Large intestine (tissue), 12 donors: Measurements from ENCODE around the gene LIN54. TPM values are rescaled to one million over a fixed set of nuclear protein-coding genes. Genes with fewer than 3 reads are reported as not detected.
"Not testable (repeated sequence)": the region's sequence is repeated elsewhere in the genome, so short reads cannot be mapped to it uniquely, and the experiment has no call there.

Source experiments
- DNase-seq, 2 donors: peaks; one replicate each; pipeline versions ENCODE4 v3.0.0 to v3.0.0-alpha.2; 2013
- H3K27ac ChIP-seq: one replicate; pipeline ENCODE4 v1.5.1; 2013; ENCODE audit warnings: low read length
- H3K27me3 ChIP-seq: 2 replicates; pipeline ENCODE4 v1.6.1; 2013; ENCODE audit warnings: low read length; ENCODE audit not compliant: control insufficient read depth, insufficient read depth
- H3K36me3 ChIP-seq: 2 replicates; pipeline ENCODE4 v1.6.1; 2013; ENCODE audit warnings: low read length; ENCODE audit not compliant: control insufficient read depth, insufficient read depth
- H3K4me1 ChIP-seq: one replicate; pipeline ENCODE4 v1.6.1; 2013; ENCODE audit warnings: low read length; ENCODE audit not compliant: control insufficient read depth, insufficient read depth
- H3K4me3 ChIP-seq: one replicate; pipeline ENCODE4 v1.5.1; 2013; ENCODE audit warnings: low read length
- H3K9me3 ChIP-seq: one replicate; pipeline ENCODE4 v1.6.1; 2013; ENCODE audit warnings: mild to moderate bottlenecking, low read depth, low read length, moderate library complexity; ENCODE audit not compliant: control insufficient read depth
- WGBS: methylation state at CpG from one replicate; pipeline ENCODE4 v1.1.5; 2013; ENCODE audit warnings: low lambda C conversion rate; ENCODE audit not compliant: insufficient coverage; 5-methylcytosine and 5-hydroxymethylcytosine counted together
- long read RNA-seq, 11 donors: transcript quantifications; one replicate each; lab custom pipeline, GENCODE V29; 2026
- polyA plus RNA-seq: library from polyadenylated mRNA; unstranded; fragments of 120-200 nt; gene quantifications from one replicate; pipeline ENCODE4 v1.2.1, GENCODE V29; 2013

Gene LIN54
- 12.3 TPM for polyA plus RNA-seq
- long read RNA-seq, donor 1 = 0 reads
- long read RNA-seq, donor 2, partial matches to known transcripts = 7 of 7 reads
- long read RNA-seq, donor 2, other reads (novel, unspliced or antisense) = 0 of 7 reads
- long read RNA-seq, donor 3 = 0 reads
- long read RNA-seq, donor 4 = 0 reads
- long read RNA-seq, donor 5, partial matches to known transcripts = 0 of 1 reads
- long read RNA-seq, donor 5, other reads (novel, unspliced or antisense) = 0 of 1 reads
- long read RNA-seq, donor 6 = 0 reads
- long read RNA-seq, donor 7 = 0 reads
- long read RNA-seq, donor 8, full-length matches to known transcripts = 2 of 2 reads
- long read RNA-seq, donor 8, partial matches to known transcripts = 0 of 2 reads
- long read RNA-seq, donor 8, other reads (novel, unspliced or antisense) = 0 of 2 reads
- long read RNA-seq, donor 9 = 0 reads
- long read RNA-seq, donor 10 = 0 reads
- long read RNA-seq, donor 11, full-length matches to known transcripts = 1 of 1 reads
- long read RNA-seq, donor 11, partial matches to known transcripts = 0 of 1 reads
- long read RNA-seq, donor 11, other reads (novel, unspliced or antisense) = 0 of 1 reads

DNA sequence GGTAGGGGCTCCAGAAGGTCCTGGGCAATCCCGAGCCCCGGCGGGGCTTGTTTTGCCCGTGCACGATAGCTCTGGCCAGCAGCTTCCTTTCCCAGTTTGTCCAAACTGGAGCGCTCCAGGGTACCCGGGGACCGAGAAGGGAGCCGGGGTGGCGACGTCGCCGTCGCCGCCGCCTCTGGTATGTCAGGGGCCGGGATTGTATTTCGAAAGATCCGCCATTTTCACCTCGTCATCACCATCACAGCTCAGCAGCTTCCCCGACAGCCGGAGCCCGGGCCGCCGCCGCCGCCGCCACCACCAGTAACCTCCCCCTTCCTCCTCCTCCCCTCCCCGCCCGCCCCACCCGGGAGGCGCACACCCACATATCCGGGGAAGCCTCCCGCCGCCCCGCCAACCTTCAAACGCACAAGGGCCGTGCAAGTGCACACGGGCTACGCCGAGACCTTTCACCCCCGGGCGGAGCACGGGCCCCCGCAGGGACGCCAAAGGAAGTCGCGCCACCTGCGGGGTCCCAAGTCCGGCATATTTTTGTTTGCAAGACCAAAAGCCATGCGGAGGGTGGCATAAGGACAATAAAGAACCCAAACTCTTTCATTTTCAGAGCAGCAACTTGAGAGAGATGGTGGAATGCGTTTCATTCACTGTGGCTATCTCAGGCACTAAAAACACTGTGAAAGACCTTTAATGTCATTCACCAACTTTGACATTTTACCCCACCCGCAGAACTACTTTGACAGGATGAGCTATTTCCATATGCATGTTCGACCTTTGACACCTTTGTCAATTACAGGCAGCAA, at the start of gene LIN54:
Gene LIN54, minus strand, starts transcription at position 302 of the 797 bp plus-strand sequence. CDS start 25,979 bp downstream, outside the sequence.
- WGBS = 0% methylated on average over 1 of the region's 54 CpGs
- H3K4me1 ChIP-seq = peaks cover 9% of the 10 kb centered on the region
- peak; percentile 72 to 89 for DNase-seq
- H3K27me3 ChIP-seq = no peaks in the 10 kb centered on the region
- H3K27ac ChIP-seq = peak within 1 kb of the TSS; percentile 98
- peak within 1 kb of the TSS; percentile 99 for H3K4me3 ChIP-seq
- no peaks in the 10 kb centered on the region for H3K9me3 ChIP-seq
- no peaks in the 10 kb centered on the region for H3K36me3 ChIP-seq

- peaks cover 48% of the 10 kb centered on the region for H3K36me3 ChIP-seq
- no peak for DNase-seq
- no peaks in the 10 kb centered on the region for H3K9me3 ChIP-seq
- no peak overlapping the region for H3K27ac ChIP-seq
- H3K4me1 ChIP-seq = no peaks in the 10 kb centered on the region
- no peak overlapping the region for H3K4me3 ChIP-seq
- H3K27me3 ChIP-seq = no peaks in the 10 kb centered on the region
These were observed 44.3 kb upstream of the LIN54 start for GRCh38 chr4:83054928-83055327.

DNA sequence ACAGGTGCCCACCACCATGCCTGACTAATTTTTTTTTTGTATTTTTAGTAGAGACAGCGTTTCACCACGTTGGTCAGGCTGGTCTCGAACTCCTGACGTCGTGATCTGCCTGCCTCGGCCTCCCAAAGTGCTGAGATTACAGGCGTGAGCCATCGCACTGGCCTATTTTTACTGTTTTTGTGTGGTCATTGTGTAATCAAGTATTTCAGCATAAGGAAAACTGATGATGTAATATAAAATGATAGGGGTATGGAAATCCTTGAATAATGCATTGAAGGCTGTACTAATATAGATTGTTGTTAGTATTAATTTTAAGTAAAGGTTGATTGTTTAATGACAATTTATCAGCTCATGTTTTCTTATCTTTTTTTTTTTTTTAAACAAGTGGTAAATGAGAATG, 38.2 kb upstream of the LIN54 start:
- WGBS = no CpG with 5 or more reads among the region's 8 CpGs
- not testable (repeated sequence) for H3K4me3 ChIP-seq, H3K27ac ChIP-seq, DNase-seq, H3K4me1 ChIP-seq, H3K27me3 ChIP-seq, H3K9me3 ChIP-seq
- H3K36me3 ChIP-seq = peaks cover 48% of the 10 kb centered on the region

DNA sequence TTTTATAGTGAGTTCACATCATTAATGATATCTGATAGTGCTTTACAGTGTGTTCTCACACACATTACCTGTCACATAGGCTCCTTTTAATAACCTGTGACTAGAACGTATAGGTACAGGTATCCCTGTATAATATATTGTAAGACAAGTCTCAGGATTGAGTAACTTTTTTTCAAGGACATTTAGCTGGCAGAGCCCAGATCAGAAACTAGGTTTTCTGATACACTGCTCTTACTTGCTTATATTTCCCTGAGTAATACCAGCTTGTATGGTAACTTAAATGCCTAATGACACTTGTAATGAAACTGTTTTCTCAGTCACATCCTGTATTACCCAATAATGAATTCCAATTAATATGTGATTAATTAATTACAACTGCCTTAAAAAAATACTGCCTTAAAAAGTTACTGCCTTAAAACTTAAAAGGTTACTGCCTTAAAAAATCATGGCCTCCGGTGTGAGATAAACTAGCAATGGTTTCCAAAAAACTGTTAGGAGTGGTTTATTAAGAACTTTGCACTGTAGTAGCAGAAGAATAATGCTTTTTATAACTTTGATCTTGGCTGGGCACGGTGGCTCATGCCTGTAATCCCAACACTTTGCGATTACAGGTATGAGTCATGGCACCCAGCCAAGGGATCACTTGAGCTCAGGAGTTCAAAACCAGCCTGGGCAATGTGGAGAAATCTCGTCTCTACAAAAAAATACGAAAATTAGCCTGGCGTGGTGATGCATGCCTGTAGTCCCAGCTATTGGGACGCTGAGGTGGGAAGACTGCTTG, 36.3 kb upstream of the LIN54 start:
- no peak overlapping the region for H3K27ac ChIP-seq
- no peaks in the 10 kb centered on the region for H3K9me3 ChIP-seq
- H3K4me1 ChIP-seq = no peaks in the 10 kb centered on the region
- no peak overlapping the region for H3K4me3 ChIP-seq
- no peak for DNase-seq
- peaks cover 34% of the 10 kb centered on the region for H3K36me3 ChIP-seq
- no peaks in the 10 kb centered on the region for H3K27me3 ChIP-seq
- no CpG with 5 or more reads among the region's 8 CpGs for WGBS

GRCh38 chr4:83043801-83044407, 33.3 kb upstream of the LIN54 start:
- H3K27me3 ChIP-seq = no peaks in the 10 kb centered on the region
- peaks cover 8% of the 10 kb centered on the region for H3K36me3 ChIP-seq
- 94% methylated on average over 2 of the region's 14 CpGs for WGBS
- H3K4me3 ChIP-seq = no peak overlapping the region
- no peaks in the 10 kb centered on the region for H3K4me1 ChIP-seq
- H3K9me3 ChIP-seq = no peaks in the 10 kb centered on the region
- no peak overlapping the region for H3K27ac ChIP-seq
- no peak for DNase-seq

GRCh38 chr4:83043157-83043556, 32.5 kb upstream of the LIN54 start:
- no CpG with 5 or more reads among the region's 2 CpGs for WGBS
- H3K4me1 ChIP-seq, H3K4me3 ChIP-seq, H3K9me3 ChIP-seq, H3K27ac ChIP-seq, H3K27me3 ChIP-seq, H3K36me3 ChIP-seq, DNase-seq: not testable (repeated sequence)

- Histone ChIP-seq H3K4me3 (no peak overlapping the region), H3K4me1 (peaks cover 10% of the 10 kb centered on the region), H3K36me3 (peaks cover 2% of the 10 kb centered on the region), H3K27ac (no peak overlapping the region), H3K9me3 (no peaks in the 10 kb centered on the region), H3K27me3 (no peaks in the 10 kb centered on the region)
- no peak for DNase-seq
- no CpG with 5 or more reads among the region's 3 CpGs for WGBS
These were observed 29.6 kb upstream of the LIN54 start for GRCh38 chr4:83040269-83040668.

DNA sequence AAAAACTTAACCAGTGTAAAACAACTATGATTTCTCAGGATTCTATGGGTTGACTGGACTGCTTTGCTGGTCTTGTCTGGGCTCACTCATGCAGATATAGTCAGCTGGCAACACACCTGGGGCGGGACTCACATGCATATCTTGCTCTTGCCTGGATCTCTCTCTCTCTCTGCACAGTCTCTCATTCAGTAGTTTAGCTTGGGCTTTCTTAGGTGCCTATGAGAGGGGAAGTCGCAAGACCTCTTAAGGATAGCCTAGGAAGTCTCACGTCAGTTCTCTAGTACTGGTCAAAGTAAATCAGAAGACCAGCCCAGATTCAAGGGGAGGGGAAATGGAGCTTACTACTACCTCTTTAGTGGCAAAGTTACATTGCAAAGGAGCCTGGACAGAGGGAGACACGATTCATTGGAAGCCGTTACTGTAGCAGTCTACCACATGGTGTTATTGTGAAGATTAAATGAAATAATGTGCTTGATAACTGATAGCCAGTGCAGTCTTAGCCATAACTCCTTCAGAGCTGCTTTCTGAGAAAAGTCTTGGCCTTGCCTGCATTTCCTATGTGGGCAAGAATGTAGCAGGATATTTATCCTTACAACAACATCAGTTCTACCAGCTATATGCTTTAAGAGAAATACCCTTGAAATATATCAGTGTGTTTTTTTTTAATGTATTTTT, 26.5 kb upstream of the LIN54 start:
- WGBS = no CpG with 5 or more reads among the region's 5 CpGs
- DNase-seq = no peak
- peaks cover 10% of the 10 kb centered on the region for H3K4me1 ChIP-seq
- H3K27me3 ChIP-seq = no peaks in the 10 kb centered on the region
- H3K9me3 ChIP-seq = peaks cover 5% of the 10 kb centered on the region
- no peaks in the 10 kb centered on the region for H3K36me3 ChIP-seq
- no peak overlapping the region for H3K27ac ChIP-seq
- H3K4me3 ChIP-seq = peak overlapping the region; percentile 2

GRCh38 chr4:83034630-83035494, 24.2 kb upstream of the LIN54 start, which contains the start of gene COPS4:
Gene COPS4 (plus strand): TSS chr4:83035183. CDS start chr4:83035225, 42 bp downstream.
- no CpG with 5 or more reads among the region's 39 CpGs for WGBS
- no peaks in the 10 kb centered on the region for H3K36me3 ChIP-seq

More at GRCh38 chr4:83034630-83035494, 24.2 kb upstream of the LIN54 start, which contains the start of gene COPS4:
- Histone ChIP-seq H3K27ac (peak within 1 kb of the TSS; percentile 91), H3K4me3 (peak within 1 kb of the TSS; percentile 77), H3K27me3 (no peaks in the 10 kb centered on the region), H3K9me3 (peaks cover 5% of the 10 kb centered on the region), H3K4me1 (peaks cover 10% of the 10 kb centered on the region)
- peak; percentile 100 for DNase-seq
